Neuronal stem cell (in vitro differentiated cells): ENCODE measurements around the gene CDK5RAP3.
A peak's percentile ranks its signal among the peaks of the same experiment; 100 is the strongest.

Experiments used
- DNase-seq: peaks from one replicate; pipeline ENCODE4 v3.0.0-alpha.2; 2013; ENCODE audit warnings: low spot score
- H2AFZ ChIP-seq: one replicate; pipeline ENCODE4 v1.6.1; 2013; ENCODE audit warnings: mild to moderate bottlenecking, low read length, inconsistent platforms
- H2AK5ac ChIP-seq: 2 replicates; pipeline ENCODE4 v1.6.1; 2013; ENCODE audit warnings: low read depth, mild to moderate bottlenecking, inconsistent platforms, low read length, moderate library complexity, mixed read lengths
- H2BK120ac ChIP-seq: 2 replicates; pipeline ENCODE4 v1.6.1; 2013; ENCODE audit warnings: low read depth, mild to moderate bottlenecking, inconsistent platforms, low read length, moderate library complexity, mixed read lengths
- H2BK12ac ChIP-seq: one replicate; pipeline ENCODE4 v1.6.1; 2013; ENCODE audit warnings: low read length, inconsistent platforms
- H2BK15ac ChIP-seq: 2 replicates; pipeline ENCODE4 v1.6.1; 2013; ENCODE audit warnings: mild to moderate bottlenecking, low read length, inconsistent platforms, mixed read lengths
- H2BK5ac ChIP-seq: one replicate; pipeline ENCODE4 v1.6.1; 2013; ENCODE audit warnings: inconsistent platforms, mild to moderate bottlenecking, low read length, moderate library complexity
- H3K14ac ChIP-seq: one replicate; pipeline ENCODE4 v1.6.1; 2013; ENCODE audit warnings: low read length, inconsistent platforms
- H3K18ac ChIP-seq: 2 replicates; pipeline ENCODE4 v1.6.1; 2013; ENCODE audit warnings: low read length, inconsistent platforms
- H3K23ac ChIP-seq: 2 replicates; pipeline ENCODE4 v1.6.1; 2013; ENCODE audit warnings: low read depth, mild to moderate bottlenecking, mixed read lengths, low read length, inconsistent platforms; ENCODE audit not compliant: poor library complexity
- H3K27ac ChIP-seq: replicated peaks from 3 replicates; pipeline ENCODE4 v1.5.1; 2013; ENCODE audit warnings: low read length, inconsistent platforms
- H3K27me3 ChIP-seq, 3 experiments: 2 replicates each; pipeline ENCODE4 v1.6.1; 2013; ENCODE audit warnings: low read length in 3 of 3, mild to moderate bottlenecking in 2 of 3, inconsistent platforms in 1 of 3, low read depth in 1 of 3, mixed read lengths in 1 of 3, moderate library complexity in 1 of 3; ENCODE audit not compliant: control insufficient read depth in 3 of 3, insufficient read depth in 3 of 3
- H3K36me3 ChIP-seq, 2 donors: replicated peaks in 1 of 2; 2 replicates each; pipeline ENCODE4 v1.6.1; 2013; ENCODE audit warnings: low read length in 2 of 2; ENCODE audit not compliant: control insufficient read depth in 2 of 2, insufficient read depth in 2 of 2
- H3K4ac ChIP-seq: 2 replicates; pipeline ENCODE4 v1.6.1; 2013; ENCODE audit warnings: inconsistent platforms, mild to moderate bottlenecking, low read length, moderate library complexity
- H3K4me1 ChIP-seq, 2 donors: 1 replicate in 1 of 2; 2 replicates in 1 of 2; pipeline ENCODE4 v1.6.1; 2013; ENCODE audit warnings: low read length in 2 of 2, low read depth in 1 of 2; ENCODE audit not compliant: control insufficient read depth in 2 of 2, insufficient read depth in 1 of 2
- H3K4me2 ChIP-seq: one replicate; pipeline ENCODE4 v1.6.1; 2013; ENCODE audit warnings: mild to moderate bottlenecking, low read length, inconsistent platforms; ENCODE audit not compliant: insufficient read depth, poor library complexity, severe bottlenecking
- H3K4me3 ChIP-seq, 2 donors: 2 replicates each; pipeline ENCODE4 v1.5.1; 2013; ENCODE audit warnings: low read length in 2 of 2, mild to moderate bottlenecking in 2 of 2, inconsistent platforms in 1 of 2, moderate library complexity in 1 of 2
- H3K79me1 ChIP-seq: one replicate; pipeline ENCODE4 v1.6.1; 2013; ENCODE audit warnings: low read depth, mild to moderate bottlenecking, inconsistent platforms, low read length, moderate library complexity
- H3K9ac ChIP-seq: one replicate; pipeline ENCODE4 v1.6.1; 2013; ENCODE audit warnings: mild to moderate bottlenecking, low read depth, low read length, inconsistent platforms; ENCODE audit not compliant: poor library complexity
- H3K9me3 ChIP-seq, 2 donors: replicated peaks in 1 of 2; 2 replicates each; pipeline versions ENCODE3 to v1.6.1; 2013; ENCODE audit warnings: low read length in 2 of 2, mild to moderate bottlenecking in 2 of 2, inconsistent platforms in 1 of 2, low read depth in 1 of 2, mixed read lengths in 1 of 2, moderate library complexity in 1 of 2; ENCODE audit not compliant: control insufficient read depth in 2 of 2, insufficient read depth in 1 of 2
- H4K8ac ChIP-seq: one replicate; pipeline ENCODE4 v1.6.1; 2013; ENCODE audit warnings: low read depth, mild to moderate bottlenecking, inconsistent platforms, low read length, moderate library complexity
- H4K91ac ChIP-seq: one replicate; pipeline ENCODE4 v1.6.1; 2013; ENCODE audit warnings: low read length, low read depth, mild to moderate bottlenecking, inconsistent platforms; ENCODE audit not compliant: poor library complexity
- WGBS, 2 donors: extraction: QIAGEN DNeasy Blood & Tissue Kit; methylation state at CpG; one replicate each; pipeline ENCODE4 v1.1.7; 2013; ENCODE audit warnings: missing lambda C conversion rate in 2 of 2, mixed read lengths in 1 of 2; ENCODE audit not compliant: insufficient read length in 2 of 2, insufficient replicate concordance in 1 of 2; ENCODE audit errors: extremely low coverage in 2 of 2; 5-methylcytosine and 5-hydroxymethylcytosine counted together

Gene CDK5RAP3

DNA sequence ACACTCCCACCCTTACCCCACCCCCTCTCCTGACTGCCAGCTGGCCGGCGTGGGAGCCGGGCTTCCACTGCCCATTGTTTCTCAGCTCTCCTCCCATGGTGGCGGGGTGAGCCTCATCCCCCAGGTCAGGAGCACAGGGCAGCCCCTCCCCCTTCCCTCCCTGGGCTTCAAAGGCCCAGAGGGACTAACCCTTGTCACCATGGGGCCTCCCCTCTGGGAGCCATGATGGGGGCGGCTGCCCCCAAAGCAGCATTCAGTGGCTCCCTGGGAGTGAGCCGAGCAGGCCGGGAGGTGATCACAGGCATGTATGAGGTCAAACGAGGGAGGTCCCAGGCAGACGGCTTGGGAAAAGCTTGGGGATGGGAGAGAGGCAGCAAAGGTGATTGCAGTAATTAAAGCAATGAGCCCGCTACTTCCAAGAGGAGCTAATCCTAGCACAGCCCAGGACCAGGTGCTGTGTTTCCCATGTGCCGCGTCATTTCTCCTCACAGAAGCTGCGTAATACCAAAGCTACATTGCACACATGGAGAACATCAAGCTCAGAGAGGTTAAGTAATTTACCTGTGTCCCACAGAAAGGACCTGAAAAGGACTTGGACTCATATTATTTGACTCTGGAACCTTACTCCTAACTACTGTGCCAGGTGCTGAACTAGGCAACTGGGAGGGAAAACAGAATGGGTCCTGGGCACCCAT, 24.5 kb downstream of the CDK5RAP3 start:
- no peak overlapping the region for H3K4me3 ChIP-seq
- DNase-seq: peak; percentile 86
- H3K4ac ChIP-seq: no peak overlapping the region
- no peak overlapping the region for H3K14ac ChIP-seq
- no peak overlapping the region for H3K23ac ChIP-seq
- no peak overlapping the region for H2BK12ac ChIP-seq
- H2BK5ac ChIP-seq: peak overlapping the region; percentile 100
- no peak overlapping the region for H3K4me2 ChIP-seq
- no peaks in the 10 kb centered on the region for H3K9me3 ChIP-seq
- H3K27me3 ChIP-seq: no peaks in the 10 kb centered on the region
- no peak overlapping the region for H2AFZ ChIP-seq
- peak overlapping the region; percentile 57 for H2BK15ac ChIP-seq
- no peak overlapping the region for H4K91ac ChIP-seq
- peaks cover 50 to 64% of the 10 kb centered on the region in 2 donors for H3K4me1 ChIP-seq
- H3K27ac ChIP-seq: peak overlapping the region; percentile 93
- WGBS, 2 donors: no CpG with 5 or more reads among the region's 13 CpGs
- peak overlapping the region; percentile 99 for H2AK5ac ChIP-seq
- peak overlapping the region; percentile 9 for H3K18ac ChIP-seq
- no peaks in the 10 kb centered on the region for H3K36me3 ChIP-seq
- H3K79me1 ChIP-seq: no peaks in the 10 kb centered on the region
- no peak overlapping the region for H3K9ac ChIP-seq
- no peak overlapping the region for H4K8ac ChIP-seq
- H2BK120ac ChIP-seq: peak overlapping the region; percentile 100

DNA sequence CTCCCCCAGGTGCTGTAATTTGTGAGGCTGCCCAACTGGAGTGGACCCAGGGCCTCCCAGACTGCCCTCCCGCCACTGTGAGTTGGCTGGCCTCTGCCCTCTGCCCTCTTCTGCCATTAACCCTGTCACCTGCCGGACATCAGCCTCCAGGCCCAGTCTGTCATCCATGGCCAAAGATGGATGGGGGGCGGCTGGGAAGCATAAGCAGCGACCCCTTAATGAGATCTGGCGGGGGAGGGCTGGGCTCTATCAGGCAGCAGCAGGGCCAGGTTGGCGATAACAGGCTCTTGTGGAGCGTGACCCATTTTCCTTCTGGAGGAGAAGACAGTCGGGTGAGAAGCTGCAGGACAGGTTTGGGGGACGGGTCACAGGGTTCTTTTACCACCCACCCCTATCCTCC, 25.3 kb downstream of the CDK5RAP3 start:
- Histone ChIP-seq H4K91ac (peak overlapping the region; percentile 98), H3K18ac (peak overlapping the region; percentile 97), H3K27ac (peak overlapping the region; percentile 93), H3K4me3 (no peak overlapping the region), H2AFZ (no peak overlapping the region), H2BK5ac (peak overlapping the region; percentile 93), H4K8ac (no peak overlapping the region), H3K14ac (no peak overlapping the region), H2BK120ac (peak overlapping the region; percentile 97), H2AK5ac (peak overlapping the region; percentile 99), H3K23ac (no peak overlapping the region), H2BK12ac (peak overlapping the region; percentile 96), H3K9ac (no peak overlapping the region), H2BK15ac (peak overlapping the region; percentile 5), H3K79me1 (no peaks in the 10 kb centered on the region), H3K27me3 (no peaks in the 10 kb centered on the region), H3K4ac (peak overlapping the region; percentile 79), H3K4me2 (no peak overlapping the region), H3K9me3 (no peaks in the 10 kb centered on the region), H3K36me3 (no peaks in the 10 kb centered on the region), H3K4me1 (peaks cover 43 to 58% of the 10 kb centered on the region in 2 donors)
- no peak for DNase-seq
- no CpG with 5 or more reads among the region's 9 CpGs for WGBS, 2 donors

- Histone ChIP-seq H3K4me1 (peaks cover 40 to 57% of the 10 kb centered on the region in 2 donors), H3K18ac (no peak overlapping the region), H3K14ac (no peak overlapping the region), H2AK5ac (peak overlapping the region; percentile 91), H3K9me3 (no peaks in the 10 kb centered on the region), H3K4me3 (no peak overlapping the region), H2BK120ac (no peak overlapping the region), H3K9ac (no peak overlapping the region), H3K4me2 (no peak overlapping the region), H2BK5ac (no peak overlapping the region), H2BK15ac (no peak overlapping the region), H4K8ac (no peak overlapping the region), H3K4ac (no peak overlapping the region), H4K91ac (no peak overlapping the region), H3K79me1 (no peaks in the 10 kb centered on the region), H3K23ac (no peak overlapping the region), H2BK12ac (peak overlapping the region; percentile 87), H3K27ac (no peak overlapping the region), H3K36me3 (no peaks in the 10 kb centered on the region), H3K27me3 (no peaks in the 10 kb centered on the region), H2AFZ (no peak overlapping the region)
- WGBS, 2 donors: no CpG with 5 or more reads among the region's 7 CpGs
- no peak for DNase-seq
Measured at GRCh38 chr17:47997586-47997985, 26.7 kb downstream of the CDK5RAP3 start.

- H4K8ac ChIP-seq: peak overlapping the region; percentile 29
- H3K4ac ChIP-seq: no peak overlapping the region
- no peak for DNase-seq
- H2BK5ac ChIP-seq: no peak overlapping the region
- peak overlapping the region; percentile 87 for H2BK12ac ChIP-seq
- peak overlapping the region; percentile 97 for H4K91ac ChIP-seq
- no peak overlapping the region for H3K4me3 ChIP-seq
- no peak overlapping the region for H3K9ac ChIP-seq
- peaks cover 44 to 57% of the 10 kb centered on the region in 2 donors for H3K4me1 ChIP-seq
- H3K27me3 ChIP-seq: no peaks in the 10 kb centered on the region
- no CpG with 5 or more reads among the region's 7 CpGs for WGBS, 2 donors
- no peak overlapping the region for H3K27ac ChIP-seq
- H2BK120ac ChIP-seq: no peak overlapping the region
- no peak overlapping the region for H3K14ac ChIP-seq
- H3K9me3 ChIP-seq: no peaks in the 10 kb centered on the region
- H2AK5ac ChIP-seq: peak overlapping the region; percentile 91
- H3K79me1 ChIP-seq: no peaks in the 10 kb centered on the region
- H3K36me3 ChIP-seq: no peaks in the 10 kb centered on the region
- no peak overlapping the region for H3K4me2 ChIP-seq
- no peak overlapping the region for H3K23ac ChIP-seq
- no peak overlapping the region for H2AFZ ChIP-seq
- peak overlapping the region; percentile 92 for H3K18ac ChIP-seq
- no peak overlapping the region for H2BK15ac ChIP-seq
Measured at GRCh38 chr17:47998044-47998443, 27.1 kb downstream of the CDK5RAP3 start.
